ENCODE results near the gene HLA-DPA1. TPM values are rescaled to one million over a fixed set of nuclear protein-coding genes. Genes with fewer than 3 reads are reported as not detected.

Gene HLA-DPA1
- total RNA-seq, 1 experiment from 2014 or later: 0.69 TPM

- ATAC-seq: no peak
- BruUV-seq (replicated peaks): no TSS peak
- Histone ChIP-seq H3K36me3 (ENCODE audit: control insufficient read depth, insufficient read depth, low read length) (no peaks in the 10 kb centered on the region), H3K4me3 (ENCODE audit: low read depth in 2 of 2, low read length in 2 of 2) (no peak overlapping the region), H3K4me1 (ENCODE audit: control insufficient read depth, insufficient read depth, low read length) (no peaks in the 10 kb centered on the region), H3K27me3 (ENCODE audit: control insufficient read depth, insufficient read depth, low read length) (peaks cover 8% of the 10 kb centered on the region; the same call in 1 of the 2 replicates), H3K27ac (ENCODE audit: low read length) (no peak overlapping the region), H3K9me3 (ENCODE audit: control insufficient read depth, insufficient read depth, low read depth, low read length) (no peaks in the 10 kb centered on the region)
- in situ Hi-C loops (cut with HindIII; ENCODE audit: low pct_unique_long_range_greater_than_20kb, low sequenced_read_pairs) (no loop called here), intact Hi-C loops (cut with micrococcal nuclease; ENCODE audit: unreplicated experiment) (no loop called here)
- TF ChIP-seq POLR2AphosphoS5 (IDR thresholded peaks at IDR 0.05; ENCODE audit: low read depth, low read length): no peak
- TF ChIP-seq TCF7L2 (IDR thresholded peaks at IDR 0.05; ENCODE audit: low read depth, low read length): no peak
- no peak for TF ChIP-seq REST (IDR thresholded peaks at IDR 0.05; ENCODE audit: insufficient read depth in 1 of 2, low read depth in 2 of 2, low read length in 1 of 2)
- no peak for TF ChIP-seq CTCF (IDR thresholded peaks at IDR 0.05)
- no peak for TF ChIP-seq SIN3A (IDR thresholded peaks at IDR 0.05; ENCODE audit: borderline replicate concordance, insufficient read depth, low read depth, low read length)
- ChIA-PET CTCF (no interaction called here), POLR2A (interaction anchor here (0.6 kb wide), 1 partner anchor 226 kb away, joined by 4 read pairs; no protein-coding TSS in a partner anchor)
- DNase-seq (ENCODE audit: low read depth, low spot score): no peak
Measured at GRCh38 chr6:33024521-33024920, 48.9 kb downstream of the HLA-DPA1 start.

GRCh38 chr6:33023536-33023935 lies 49.9 kb downstream of the HLA-DPA1 start:
- Histone ChIP-seq H3K4me1 (ENCODE audit: control insufficient read depth, insufficient read depth, low read length) (no peaks in the 10 kb centered on the region), H3K27me3 (ENCODE audit: control insufficient read depth, insufficient read depth, low read length) (peaks cover 8% of the 10 kb centered on the region; the same call in 1 of the 2 replicates), H3K36me3 (ENCODE audit: control insufficient read depth, insufficient read depth, low read length) (no peaks in the 10 kb centered on the region), H3K4me3 (ENCODE audit: low read depth in 2 of 2, low read length in 2 of 2) (no peak overlapping the region), H3K9me3 (ENCODE audit: control insufficient read depth, insufficient read depth, low read depth, low read length) (no peaks in the 10 kb centered on the region), H3K27ac (ENCODE audit: low read length) (no peak overlapping the region)
- TF ChIP-seq SIN3A (IDR thresholded peaks at IDR 0.05; ENCODE audit: borderline replicate concordance, insufficient read depth, low read depth, low read length): no peak
- TF ChIP-seq CTCF (IDR thresholded peaks at IDR 0.05): no peak
- TF ChIP-seq POLR2AphosphoS5 (IDR thresholded peaks at IDR 0.05; ENCODE audit: low read depth, low read length): no peak
- no peak for TF ChIP-seq TCF7L2 (IDR thresholded peaks at IDR 0.05; ENCODE audit: low read depth, low read length)
- TF ChIP-seq REST (IDR thresholded peaks at IDR 0.05; ENCODE audit: insufficient read depth in 1 of 2, low read depth in 2 of 2, low read length in 1 of 2): no peak
- POLR2A ChIA-PET: no interaction called here
- DNase-seq (ENCODE audit: low read depth, low spot score) (no peak), ATAC-seq (no peak)
- intact Hi-C loops (cut with micrococcal nuclease; ENCODE audit: unreplicated experiment): no loop called here
- CTCF ChIA-PET: no interaction called here
- in situ Hi-C loops (cut with HindIII; ENCODE audit: low pct_unique_long_range_greater_than_20kb, low sequenced_read_pairs): no loop called here
- no TSS peak for BruUV-seq (replicated peaks)
